SHP77 (cell line): ENCODE measurements around the gene SIGLECL1.

ENCODE experiments used
- DNase-seq, 2 experiments: peaks; one replicate each; lab custom pipeline; 2025; lab: John Stamatoyannopoulos, UW

The SIGLECL1 gene

GRCh38 chr19:51250786-51251467 is at the start of gene SIGLECL1:
TSS of gene SIGLECL1 (plus strand) at chr19:51251080. CDS start at chr19:51264073, 12,993 bp downstream.
- DNase-seq, result no peak

DNA sequence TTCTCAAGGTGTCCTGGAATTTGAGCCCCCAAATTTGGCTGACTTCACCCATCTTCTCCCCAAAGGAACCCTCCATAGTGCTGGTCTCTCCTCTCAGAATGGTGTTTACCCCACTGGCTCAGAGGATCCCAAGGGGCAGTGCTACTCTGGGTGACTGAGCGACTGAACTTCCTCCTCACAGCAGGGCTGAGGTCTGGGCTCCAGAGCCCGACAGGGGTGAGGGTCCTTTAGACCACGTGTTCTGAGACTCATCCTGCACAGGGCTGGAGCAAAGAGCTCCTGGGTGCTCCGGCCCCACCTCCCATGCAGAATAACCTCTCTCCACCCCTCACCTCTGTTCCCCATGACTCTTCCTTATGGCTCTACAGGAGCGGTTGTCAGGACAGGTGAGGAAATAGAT is 49.2 kb upstream of the SIGLECL1 start:
- DNase-seq, result no peak

- no peak for DNase-seq
Observed at GRCh38 chr19:51203916-51204315, 47.0 kb upstream of the SIGLECL1 start.

DNA sequence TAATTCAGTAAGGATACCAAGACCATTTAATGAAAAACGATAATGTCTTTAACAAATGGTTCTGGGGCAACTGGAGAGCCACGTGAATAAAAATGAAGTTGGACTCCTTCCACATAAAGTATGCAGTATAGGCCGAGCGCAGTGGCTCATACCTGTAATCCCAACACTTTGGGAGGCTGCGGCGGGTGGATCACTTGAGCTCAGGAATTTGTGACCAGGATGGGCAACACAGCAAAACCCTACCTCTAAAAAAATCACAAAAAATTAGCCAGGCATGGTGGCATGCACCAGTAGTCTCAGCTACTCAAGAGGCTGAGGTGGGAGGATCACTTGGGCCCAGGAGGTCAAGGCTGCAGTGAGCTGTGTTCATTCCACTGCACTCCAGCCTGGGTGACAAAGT is 46.6 kb upstream of the SIGLECL1 start:
- no peak for DNase-seq

- DNase-seq, result no peak
Observed at GRCh38 chr19:51207747-51208146, 43.1 kb upstream of the SIGLECL1 start.

DNA sequence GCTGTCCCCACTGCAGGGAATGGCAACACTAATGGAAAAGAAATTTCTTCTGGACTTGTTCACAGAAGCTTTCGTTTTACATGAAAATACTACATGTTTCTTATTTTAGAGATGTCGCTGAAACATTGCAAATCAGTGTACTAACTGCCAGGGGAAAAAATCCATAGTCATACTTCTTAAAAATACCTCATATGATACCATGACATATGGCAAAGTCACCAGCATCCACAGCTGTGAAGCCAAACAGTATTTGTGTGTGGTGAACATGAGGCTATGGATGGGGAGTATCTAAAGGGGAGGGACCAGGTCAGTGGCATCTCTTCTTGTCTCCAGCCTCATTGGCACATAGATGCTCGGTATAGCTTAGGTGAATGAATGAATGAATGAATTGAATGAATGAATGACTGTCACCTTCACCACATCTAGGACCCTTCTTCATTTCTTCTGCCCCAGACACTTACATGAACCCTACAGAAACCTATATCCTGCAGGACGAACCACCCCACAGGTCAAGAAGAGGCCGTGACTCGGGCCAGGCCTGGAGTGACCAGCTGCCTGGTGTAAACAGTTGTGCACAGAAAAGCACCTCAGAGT is 40.6 kb upstream of the SIGLECL1 start:
- DNase-seq, result no peak

DNA sequence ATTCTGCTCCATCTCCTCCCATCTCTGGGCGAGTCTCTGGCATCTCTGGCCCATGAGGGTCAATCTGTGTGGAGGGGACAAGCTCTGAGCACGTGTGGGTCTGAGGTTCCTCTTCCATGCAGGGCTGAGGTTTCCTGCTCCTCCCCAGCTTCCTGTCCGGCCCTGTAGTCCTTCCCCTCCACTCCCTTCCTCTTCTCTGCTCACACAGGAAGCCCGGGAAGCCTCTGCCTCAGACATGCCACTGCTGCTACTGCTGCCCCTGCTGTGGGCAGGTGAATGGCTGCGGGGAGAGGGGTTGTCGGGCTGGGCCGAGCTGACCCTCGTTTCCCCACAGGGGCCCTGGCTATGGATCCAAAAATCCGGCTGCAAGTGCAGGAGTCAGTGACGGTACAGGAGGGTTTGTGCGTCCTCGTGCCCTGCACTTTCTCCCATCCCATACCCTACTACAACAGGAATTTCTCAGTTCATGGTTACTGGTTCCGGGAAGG is 40.0 kb upstream of the SIGLECL1 start:
- DNase-seq, result peak; percentile 38 to 70

DNA sequence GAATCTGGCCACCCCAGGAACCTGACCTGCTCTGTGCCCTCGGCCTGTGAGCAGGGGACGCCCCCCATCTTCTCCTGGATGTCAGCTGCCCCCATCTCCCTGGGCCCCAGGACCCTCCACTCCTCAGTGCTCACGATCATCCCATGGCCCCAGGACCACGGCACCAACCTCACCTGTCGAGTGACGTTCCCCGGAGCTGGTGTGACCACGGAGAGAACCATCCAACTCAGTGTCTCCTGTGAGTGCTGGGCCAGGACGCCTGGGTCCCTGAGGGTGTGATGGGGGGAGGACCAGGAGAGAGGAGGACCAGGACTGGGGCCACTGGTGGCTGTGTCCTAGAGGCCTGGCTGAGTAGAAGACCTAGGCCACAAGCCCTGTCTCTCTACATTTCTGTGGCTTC is 39.0 kb upstream of the SIGLECL1 start:
- no peak for DNase-seq

GRCh38 chr19:51219307-51219706 is 31.6 kb upstream of the SIGLECL1 start:
- no peak for DNase-seq

- DNase-seq, result no peak
Observed at GRCh38 chr19:51219971-51220370, 30.9 kb upstream of the SIGLECL1 start.

GRCh38 chr19:51220996-51221395 is 29.9 kb upstream of the SIGLECL1 start:
- no peak for DNase-seq

GRCh38 chr19:51224163-51224641 is 26.7 kb upstream of the SIGLECL1 start:
- DNase-seq, result no peak

GRCh38 chr19:51224898-51225393 is 25.9 kb upstream of the SIGLECL1 start, which contains the start of gene CD33:
TSS of gene CD33 (plus strand) at chr19:51225080. CDS start at chr19:51225119, 39 bp downstream.
- DNase-seq, result peak; percentile 61 to 65

DNA sequence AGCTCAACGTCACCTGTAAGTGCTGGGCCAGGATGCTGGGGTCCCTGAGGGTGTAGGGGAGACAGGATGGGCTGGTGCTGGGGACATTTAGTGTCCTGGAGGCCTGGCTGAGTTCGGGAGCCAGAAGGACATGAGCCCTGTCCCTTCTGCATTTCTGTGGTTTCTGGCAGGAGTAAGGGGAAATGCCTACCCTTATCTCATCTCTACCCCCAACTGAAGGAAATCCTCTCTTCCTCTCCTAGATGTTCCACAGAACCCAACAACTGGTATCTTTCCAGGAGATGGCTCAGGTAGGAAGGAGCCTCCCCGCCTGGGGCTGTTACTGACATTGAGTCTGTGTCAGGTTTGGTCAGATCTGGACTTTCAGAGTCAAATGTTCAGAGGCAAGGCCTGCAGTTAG is 24.8 kb upstream of the SIGLECL1 start:
- no peak for DNase-seq

DNA sequence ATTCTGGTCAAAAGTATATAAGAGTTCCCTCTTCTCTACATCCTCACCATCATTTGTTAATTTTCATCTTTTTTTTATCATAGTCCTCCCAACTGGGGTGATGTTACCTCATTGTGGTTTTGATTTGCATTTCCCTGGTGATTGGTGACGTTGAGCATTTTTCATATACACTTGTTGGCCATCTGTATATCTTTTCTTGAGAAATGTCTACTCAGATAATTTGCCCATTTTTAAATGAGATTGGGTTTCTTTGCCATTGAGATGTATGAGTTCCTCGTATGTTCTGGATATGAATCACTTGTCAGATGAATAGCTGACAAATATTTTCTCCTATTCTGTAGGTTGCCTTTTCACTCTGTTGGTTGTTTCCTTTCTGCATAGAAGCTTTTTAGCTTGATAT is 23.6 kb upstream of the SIGLECL1 start:
- no peak for DNase-seq

DNA sequence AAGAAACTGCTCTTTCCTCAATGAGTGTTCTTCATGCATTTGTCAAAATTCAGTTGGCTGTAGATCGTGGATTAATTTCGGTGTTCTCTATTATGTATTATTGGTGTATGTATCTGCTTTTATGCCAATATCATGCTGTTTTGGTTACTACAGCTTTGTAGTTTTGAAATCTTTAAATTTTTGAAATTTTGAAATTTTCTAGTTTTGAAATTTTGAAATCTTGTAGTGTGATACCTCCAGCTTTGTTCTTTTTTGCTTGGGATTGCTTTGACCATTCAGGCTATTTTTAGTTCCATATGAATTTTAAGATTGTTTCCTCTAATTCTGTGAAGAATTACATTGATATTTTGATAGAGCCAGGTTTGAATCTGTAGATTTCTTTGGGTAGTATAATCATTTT is 22.9 kb upstream of the SIGLECL1 start:
- DNase-seq, result no peak

DNA sequence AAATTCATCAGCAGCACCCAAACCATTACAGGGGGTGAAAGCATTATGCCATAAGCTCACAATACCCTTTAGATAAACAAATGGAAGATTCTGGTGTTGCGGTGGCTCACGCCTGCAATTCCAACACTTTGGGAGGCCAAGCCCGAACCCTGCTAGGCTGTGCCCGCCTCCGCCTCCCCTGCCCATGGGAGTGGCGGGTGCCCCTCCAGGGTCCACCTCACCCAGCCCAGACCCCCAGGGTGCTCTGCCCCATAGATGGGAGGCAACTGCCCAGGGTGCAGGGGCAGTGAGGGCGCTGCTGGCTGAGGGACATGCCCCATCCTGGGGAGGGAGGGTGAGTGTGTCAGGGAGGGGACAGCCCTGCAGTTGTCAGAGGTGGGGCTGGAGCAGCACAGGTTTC is 10.0 kb upstream of the SIGLECL1 start:
- no peak for DNase-seq

DNA sequence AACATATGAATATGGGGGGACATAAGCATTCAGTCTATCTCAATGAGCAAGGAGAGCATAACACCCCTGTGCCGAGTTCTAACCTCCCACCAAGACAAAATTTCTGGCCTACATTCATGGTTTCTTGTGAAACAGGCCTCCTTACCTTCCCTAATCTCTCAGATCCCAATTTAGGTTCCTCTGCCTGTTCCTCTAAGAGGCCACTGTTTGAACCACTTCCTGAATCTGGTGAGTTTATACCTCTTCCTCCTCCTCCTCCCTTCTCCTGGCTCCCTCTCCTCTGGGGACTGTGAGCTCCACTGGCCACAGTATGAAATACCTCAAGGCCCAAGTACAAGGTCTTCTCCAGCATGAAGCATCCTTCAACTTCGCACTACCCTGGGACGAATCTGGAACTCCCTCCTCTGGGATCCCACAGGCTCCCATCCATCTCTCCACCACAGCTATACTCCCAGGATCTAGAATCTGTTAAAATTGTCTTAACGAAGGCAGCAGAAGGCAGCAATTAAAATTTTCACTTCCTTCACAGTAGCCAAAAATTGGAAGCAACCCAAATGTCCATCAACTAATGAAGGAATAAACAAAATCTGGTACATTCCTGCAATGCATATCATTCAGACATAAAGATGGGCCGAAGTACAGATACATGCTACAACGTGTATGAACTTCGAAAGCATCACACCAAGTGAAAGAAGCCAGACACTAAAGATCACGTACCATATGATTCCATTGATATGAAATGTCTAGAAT is 7.8 kb upstream of the SIGLECL1 start:
- DNase-seq, result no peak

DNA sequence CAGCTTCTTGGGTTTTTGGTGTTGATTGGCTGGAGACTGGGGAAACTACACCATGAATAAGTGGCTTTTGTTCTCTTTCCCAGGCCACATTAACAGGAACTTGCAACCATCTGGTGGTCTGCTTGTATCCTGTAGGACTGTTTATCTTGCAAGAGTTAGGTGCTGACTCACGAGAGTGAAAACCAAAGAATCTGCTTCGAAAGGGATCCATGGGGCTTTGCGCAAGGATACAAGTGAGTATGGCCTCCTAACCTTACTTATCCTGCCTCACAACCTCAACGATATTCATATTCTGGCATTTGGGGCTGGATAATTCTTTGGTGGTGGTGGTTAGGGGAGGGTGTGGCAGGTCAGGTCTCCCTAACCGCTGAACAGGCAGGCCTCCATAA is 4.7 kb upstream of the SIGLECL1 start:
- no peak for DNase-seq

- DNase-seq, result no peak
Observed at GRCh38 chr19:51247972-51248590, 2.8 kb upstream of the SIGLECL1 start.

DNA sequence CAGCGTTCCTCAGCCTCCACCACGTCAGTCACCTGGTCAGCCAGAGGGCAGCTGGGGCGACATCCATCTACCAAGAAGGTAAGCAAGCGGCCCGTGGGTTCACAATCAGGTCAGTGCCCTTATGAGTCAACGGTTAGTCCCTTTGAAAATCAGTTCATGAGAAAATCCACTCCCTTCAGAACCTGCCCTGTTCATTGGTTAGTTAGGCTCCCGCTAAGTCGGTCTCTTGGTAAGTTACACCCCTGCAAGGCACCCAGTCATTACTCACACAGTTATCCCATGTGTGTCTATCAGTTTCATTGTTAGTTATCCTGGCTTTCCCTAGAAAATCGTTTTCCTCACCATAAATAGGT is 564 bp downstream of the SIGLECL1 start:
- DNase-seq, result no peak
